ENCODE results near the gene CYTH4.

GRCh38 chr22:37354670-37355069 is 72.4 kb downstream of the CYTH4 start:
- TF ChIP-seq ZNF317 (CRISPR knock-in tag; IDR thresholded peaks at IDR 0.05; ENCODE audit: borderline replicate concordance, low read depth) (no peak), CTCF (IDR thresholded peaks at IDR 0.05) (no peak)
